K562 (cell line): ENCODE data around the gene FAM180B. TPM values are rescaled to one million over a fixed set of nuclear protein-coding genes. Genes with fewer than 3 reads are reported as not detected.

Experiments used
- ATAC-seq: fragments of 200-7000 bp; cut with Tn5 transposase; 3 replicates; pipeline ENCODE4 v1.9.1; 2020; ENCODE audit warnings: moderate library complexity
- BruUV-seq: library from RNA; stranded (reverse); fragments of 400-500 nt; replicated peaks from 2 replicates; lab custom pipeline; 2021; lab: Mats Ljungman, UMichigan
- CTCF ChIA-PET: fragments of 300-600 bp; formaldehyde crosslinking; extraction: SDS; loops from one replicate; lab custom pipeline; 2021; ENCODE audit warnings: low intra/inter-chr PET ratio; lab: Yijun Ruan, JAX
- POLR2A ChIA-PET: fragments of 300-600, 350-650 bp; sonication (Branson Sonifier 250); formaldehyde crosslinking; extraction: SDS; loops from one replicate; lab custom pipeline; 2021; ENCODE audit warnings: antibody characterized with exemption, inconsistent platforms; lab: Yijun Ruan, JAX
- DNase-seq, 4 experiments: peaks; one replicate each; pipeline versions ENCODE4 v3.0.0 to v3.0.0-alpha.2; 2011 to 2018; ENCODE audit warnings: low spot score in 3 of 4, mixed read lengths in 3 of 4; ENCODE audit errors: extremely low read depth in 1 of 4
- FAIRE-seq: peaks from 2 replicates; lab custom pipeline; 2011; peaks lifted over from hg19 to GRCh38; lab: Jason Lieb, UNC
- H2AFZ ChIP-seq: 2 replicates; pipeline ENCODE4 v1.6.0; 2011; ENCODE audit warnings: low read depth, low read length, control low read depth, inconsistent platforms
- H3K27ac ChIP-seq: fragments of 200-600 bp; 3 replicates; pipeline ENCODE4 v1.8.0; 2011; ENCODE audit warnings: low read depth, mild to moderate bottlenecking, control low read depth, inconsistent platforms, low read length, moderate library complexity, mixed read lengths; ENCODE audit errors: extremely low read depth
- H3K27me3 ChIP-seq, 2 experiments: fragments of 300-600 bp in 1 of 2; 2 replicates in 1 of 2; 3 replicates in 1 of 2; pipeline versions ENCODE4 v1.6.0 to v1.8.0; 2011; ENCODE audit warnings: inconsistent platforms in 2 of 2, low read length in 2 of 2, mild to moderate bottlenecking in 1 of 2, mixed read lengths in 1 of 2, moderate library complexity in 1 of 2; ENCODE audit not compliant: control insufficient read depth in 2 of 2, insufficient read depth in 2 of 2
- H3K36me3 ChIP-seq: fragments of 300-600 bp; 3 replicates; pipeline ENCODE4 v1.8.0; 2011; ENCODE audit warnings: mild to moderate bottlenecking, low read length, inconsistent platforms; ENCODE audit not compliant: control insufficient read depth, insufficient read depth
- H3K4me1 ChIP-seq, 2 experiments: fragments of 200-600 bp in 1 of 2; replicated peaks in 1 of 2; 2 replicates in 1 of 2; 3 replicates in 1 of 2; pipeline versions ENCODE4 v1.5.1 to v1.8.0; 2011; ENCODE audit warnings: inconsistent platforms in 2 of 2, low read length in 2 of 2, mild to moderate bottlenecking in 1 of 2, mixed read lengths in 1 of 2, moderate library complexity in 1 of 2; ENCODE audit not compliant: control insufficient read depth in 2 of 2, insufficient read depth in 2 of 2
- H3K4me2 ChIP-seq: 2 replicates; pipeline ENCODE4 v1.6.1; 2011; ENCODE audit warnings: low read length, control low read depth, inconsistent platforms, mixed read lengths; ENCODE audit not compliant: insufficient read depth
- H3K4me3 ChIP-seq: fragments of 200-600 bp; sonication (generic), shearing (Covaris generic); 2 replicates; pipeline ENCODE4 v1.5.1; 2016; ENCODE audit warnings: control low read depth, inconsistent platforms
- H3K79me2 ChIP-seq: fragments of 200-600 bp; 3 replicates; pipeline ENCODE4 v1.8.0; 2011; ENCODE audit warnings: low read length, inconsistent platforms; ENCODE audit not compliant: control insufficient read depth, insufficient read depth
- H3K9ac ChIP-seq, 2 experiments: 2 replicates each; pipeline versions ENCODE4 v1.6.0 to v1.6.1; 2011; ENCODE audit warnings: low read depth in 2 of 2, low read length in 2 of 2, control low read depth in 1 of 2, inconsistent platforms in 1 of 2, mild to moderate bottlenecking in 1 of 2, mixed read lengths in 1 of 2; ENCODE audit not compliant: insufficient read depth in 1 of 2
- H3K9me1 ChIP-seq: one replicate; pipeline ENCODE4 v1.6.0; 2011; ENCODE audit warnings: inconsistent platforms, mild to moderate bottlenecking, low read length, moderate library complexity; ENCODE audit not compliant: control insufficient read depth, insufficient read depth
- H3K9me3 ChIP-seq: replicated peaks from 2 replicates; pipeline ENCODE4 v1.5.1; 2011; ENCODE audit warnings: low read depth, low read length, inconsistent platforms; ENCODE audit not compliant: control insufficient read depth, insufficient read depth
- H4K20me1 ChIP-seq: replicated peaks from 2 replicates; pipeline ENCODE4 v1.6.1; 2011; ENCODE audit warnings: low read length, inconsistent platforms, mixed read lengths; ENCODE audit not compliant: control insufficient read depth, insufficient read depth
- POLR2A ChIP-seq: fragments of 450-650 bp; conservative IDR thresholded peaks from 2 replicates; pipeline ENCODE4 v1.6.1; 2016
- POLR2G ChIP-seq: fragments of 200-400 bp; formaldehyde crosslinking; IDR thresholded peaks from 2 replicates; pipeline ENCODE4 v1.6.1; 2017; ENCODE audit warnings: low read depth, mild to moderate bottlenecking, antibody characterized with exemption, low read length, moderate library complexity
- TFE3 ChIP-seq: fragments of 450-650 bp; formaldehyde crosslinking; IDR thresholded peaks from 2 replicates; pipeline ENCODE4 v1.4.0; 2020; ENCODE audit warnings: mild to moderate bottlenecking, mixed read lengths
- TRIM28 ChIP-seq: fragments of 450-650 bp; IDR thresholded peaks from 2 replicates; pipeline ENCODE4 v1.6.1; 2017
- ZNF778 ChIP-seq: fragments of 450-650 bp; formaldehyde crosslinking; IDR thresholded peaks from 2 replicates; pipeline ENCODE4 v1.4.0; 2020; ENCODE audit warnings: mild to moderate bottlenecking, moderate library complexity
- in situ Hi-C: fragments of 300-500 bp; cut with MboI; formaldehyde crosslinking; loops from 4 replicates; pipeline ENCODE4 v1.15.0; 2018; ENCODE audit warnings: inconsistent platforms, mixed read lengths
- intact Hi-C: fragments of 100-400 bp; cut with micrococcal nuclease; formaldehyde crosslinking; loops from 2 replicates; pipeline ENCODE4 v1.14.2; 2022
- polyA plus RNA-seq, 8 experiments: library from polyadenylated mRNA; depleted of rRNA in 4 of 8; stranded (reverse) in 5 of 8; unstranded in 3 of 8; fragments of >200 nt; fragmentation: Nextera tagmentation in 2 of 8; fragmentation: Illumina TruSeq in 1 of 8; extraction: Ambion mirVana in 2 of 8; extraction: Trizol in 1 of 8; gene quantifications; 2 replicates each; pipeline versions ENCODE4 v1.2.1 to v1.2.3, GENCODE V29; 2011 to 2014; ENCODE audit warnings: inconsistent platforms in 1 of 8, missing spikeins in 1 of 8
- total RNA-seq, 7 experiments: library from RNA; depleted of rRNA in 6 of 7; stranded (reverse); fragments of >200 nt in 6 of 7; fragmentation: Illumina TruSeq in 2 of 7; extraction: Trizol in 2 of 7; gene quantifications; 2 replicates each; pipeline versions ENCODE4 v1.2.1 to v1.2.3, GENCODE V29; 2011 to 2021; ENCODE audit warnings: low replicate concordance in 1 of 7

The FAM180B gene
- total and polyA plus RNA-seq, 9 of the 15 experiments (the other 6 are each of a cell fraction or from before 2014, with no cell fraction given) = 0.05 to 0.14 TPM; not detected in 7

GRCh38 chr11:47611348-47611794, 24.9 kb downstream of the FAM180B start (continued):
- no peak for TF ChIP-seq TFE3 (CRISPR knock-in tag)

- CTCF ChIA-PET = no interaction called here
- FAIRE-seq (no peak), ATAC-seq (peak; percentile 8; the same call in 1 of the 3 replicates), DNase-seq (no peak)
- Histone ChIP-seq H3K79me2 (no peaks in the 10 kb centered on the region), H3K9me1 (no peaks in the 10 kb centered on the region), H2AFZ (no peak overlapping the region), H3K4me2 (no peak overlapping the region), H3K27me3 (no peaks in the 10 kb centered on the region), H3K4me3 (no peak overlapping the region), H3K4me1 (no peaks in the 10 kb centered on the region), H3K9me3 (no peaks in the 10 kb centered on the region), H3K36me3 (peaks cover 32% of the 10 kb centered on the region; the same call in 2 of the 3 replicates), H4K20me1 (no peaks in the 10 kb centered on the region), H3K9ac (no peak overlapping the region), H3K27ac (no peak overlapping the region)
- POLR2A ChIA-PET = interaction anchor here (0.6 to 0.9 kb wide), 2 partner anchors 9 to 941 kb away, joined by 3 read pairs; no protein-coding TSS in a partner anchor
- intact Hi-C loops (loop anchor here (10.0 kb wide), 2 partner anchors 130 to 240 kb away; partner anchors contain the start of gene SPI1), in situ Hi-C loops (no loop called here)
- TF ChIP-seq TRIM28 (no peak), POLR2A (0 out of 2 replicates have a peak, but pooled peaks have one; percentile 11), ZNF778 (CRISPR knock-in tag) (no peak), POLR2G (0 out of 2 replicates have a peak, but pooled peaks have one; percentile 11)
- no TSS peak for BruUV-seq
These were observed 28.8 kb downstream of the FAM180B start for GRCh38 chr11:47615249-47615648.
